Activated CD4-positive, alpha-beta T cell treated with anti-CD3 and anti-CD28 coated beads, Interleukin-2, amount 50 U/mL, for 16 hours (primary cell): Measurements from ENCODE around the gene KRT85.

ENCODE experiments used
- DNase-seq: peaks from one replicate; pipeline ENCODE4 v3.0.0-alpha.2; 2020

Gene KRT85

DNA sequence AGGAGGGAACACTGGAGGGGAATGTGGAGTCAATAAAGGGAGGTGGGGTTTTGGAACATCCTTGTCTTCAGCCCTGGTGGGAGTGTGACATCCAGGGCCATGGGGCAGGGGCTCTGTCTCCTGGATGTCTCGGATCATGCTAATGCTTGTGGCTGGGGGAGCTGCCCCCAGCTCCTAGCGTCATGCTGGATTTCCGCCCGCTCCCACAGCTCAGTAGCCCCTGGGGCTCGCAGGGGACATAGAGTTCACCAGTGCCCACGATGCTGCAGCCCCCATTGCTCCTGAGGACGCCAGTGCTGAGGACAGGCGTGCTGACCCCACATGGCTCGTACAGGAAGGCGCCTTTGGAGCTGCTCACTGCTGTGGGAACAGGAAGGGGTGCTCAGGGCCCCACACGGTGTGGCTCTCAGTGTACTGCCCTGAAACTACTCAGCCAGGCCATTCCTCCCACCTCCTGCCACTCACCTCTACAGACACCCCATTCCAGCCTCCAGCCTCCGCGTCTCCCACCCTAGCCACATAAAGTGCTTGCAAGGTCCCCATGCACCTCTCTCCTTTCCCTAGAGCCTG, 27.6 kb upstream of the KRT85 start:
- DNase-seq: no peak

DNA sequence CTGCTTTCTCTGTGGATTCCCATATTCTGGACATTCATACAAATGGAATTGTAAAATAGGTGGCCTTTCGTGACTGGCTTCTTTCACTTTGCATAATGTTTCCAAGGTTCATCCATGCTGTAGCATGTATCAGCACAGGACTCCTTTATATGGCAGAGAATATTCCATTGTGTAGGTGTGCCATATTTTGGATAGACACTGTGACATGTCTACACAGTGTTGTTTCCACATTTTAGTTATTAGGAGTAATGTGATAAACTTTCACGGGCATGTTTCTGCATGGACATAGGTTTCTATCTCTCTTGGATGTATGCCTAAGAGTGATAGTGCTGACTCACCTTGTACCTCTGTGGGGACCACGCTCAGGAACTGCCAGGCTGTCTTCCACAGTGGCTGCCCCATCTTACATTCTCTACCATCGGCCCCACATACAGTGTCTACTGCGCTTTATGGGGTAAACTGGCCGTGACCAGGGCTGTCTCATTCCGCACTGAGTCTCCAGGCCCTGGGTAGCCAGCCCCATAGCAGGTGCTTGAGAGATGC, 25.3 kb upstream of the KRT85 start:
- DNase-seq: no peak

DNA sequence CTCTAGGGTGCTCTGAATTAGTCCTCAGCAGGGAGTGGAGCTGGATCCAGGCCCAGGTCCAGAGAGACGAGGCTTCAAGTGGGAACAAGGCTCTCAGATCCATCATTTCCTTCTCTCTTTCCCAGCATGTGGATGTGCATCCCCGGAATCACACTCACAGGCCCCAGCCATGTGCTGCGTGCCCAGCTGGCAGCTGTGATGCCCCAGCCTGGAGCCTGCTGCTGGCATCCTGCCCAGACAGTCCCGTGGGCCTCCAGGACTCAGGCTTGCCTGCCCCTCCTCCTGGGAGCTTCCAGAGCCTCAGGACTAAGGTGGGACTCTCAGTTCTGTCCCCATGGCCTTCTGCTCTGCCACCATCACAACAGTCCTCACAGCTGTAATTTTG, 24.3 kb upstream of the KRT85 start:
- DNase-seq: no peak

DNA sequence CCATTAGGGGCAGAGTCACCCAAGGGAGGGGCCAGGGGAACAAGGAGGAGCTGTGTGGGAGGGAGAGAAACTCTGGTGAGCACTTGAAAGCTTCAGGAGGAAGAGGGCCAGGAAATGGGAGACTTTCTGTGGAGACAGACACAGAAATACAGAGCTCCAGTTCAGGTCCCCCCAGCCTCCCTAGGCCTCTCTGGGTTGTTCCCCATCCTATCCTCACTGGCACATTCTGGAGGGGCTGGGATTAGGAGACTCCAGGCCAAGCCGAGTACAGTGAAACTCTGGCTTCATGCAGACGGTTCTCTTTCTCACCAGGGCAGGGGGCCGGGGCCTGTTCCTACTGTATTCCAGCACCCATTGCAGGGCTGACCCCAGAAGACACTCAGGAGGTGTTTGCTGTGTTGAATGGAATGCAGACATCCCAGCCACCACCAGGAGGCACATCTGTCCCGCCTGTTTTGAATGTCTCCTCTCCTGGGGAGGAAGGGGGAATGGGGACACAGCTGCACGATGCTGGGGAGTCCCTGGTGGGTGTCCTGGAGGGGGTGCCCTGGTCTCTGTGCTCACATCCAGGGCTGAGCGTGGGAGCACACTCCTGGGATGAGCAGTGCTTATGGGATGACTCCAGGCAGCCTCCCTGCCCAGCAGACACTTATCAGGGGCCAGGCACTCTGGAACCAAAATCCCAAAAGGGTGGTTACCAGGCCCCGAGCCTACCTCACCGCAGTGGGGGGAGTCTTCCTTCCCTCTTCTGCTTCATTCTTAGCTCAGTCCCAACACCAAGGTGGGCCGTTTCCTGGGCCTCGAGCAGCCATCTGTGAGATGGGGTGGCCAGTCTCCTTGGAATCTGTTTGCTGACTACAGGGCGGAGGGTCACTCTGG, 23.7 kb upstream of the KRT85 start:
- DNase-seq: peak; percentile 2

DNA sequence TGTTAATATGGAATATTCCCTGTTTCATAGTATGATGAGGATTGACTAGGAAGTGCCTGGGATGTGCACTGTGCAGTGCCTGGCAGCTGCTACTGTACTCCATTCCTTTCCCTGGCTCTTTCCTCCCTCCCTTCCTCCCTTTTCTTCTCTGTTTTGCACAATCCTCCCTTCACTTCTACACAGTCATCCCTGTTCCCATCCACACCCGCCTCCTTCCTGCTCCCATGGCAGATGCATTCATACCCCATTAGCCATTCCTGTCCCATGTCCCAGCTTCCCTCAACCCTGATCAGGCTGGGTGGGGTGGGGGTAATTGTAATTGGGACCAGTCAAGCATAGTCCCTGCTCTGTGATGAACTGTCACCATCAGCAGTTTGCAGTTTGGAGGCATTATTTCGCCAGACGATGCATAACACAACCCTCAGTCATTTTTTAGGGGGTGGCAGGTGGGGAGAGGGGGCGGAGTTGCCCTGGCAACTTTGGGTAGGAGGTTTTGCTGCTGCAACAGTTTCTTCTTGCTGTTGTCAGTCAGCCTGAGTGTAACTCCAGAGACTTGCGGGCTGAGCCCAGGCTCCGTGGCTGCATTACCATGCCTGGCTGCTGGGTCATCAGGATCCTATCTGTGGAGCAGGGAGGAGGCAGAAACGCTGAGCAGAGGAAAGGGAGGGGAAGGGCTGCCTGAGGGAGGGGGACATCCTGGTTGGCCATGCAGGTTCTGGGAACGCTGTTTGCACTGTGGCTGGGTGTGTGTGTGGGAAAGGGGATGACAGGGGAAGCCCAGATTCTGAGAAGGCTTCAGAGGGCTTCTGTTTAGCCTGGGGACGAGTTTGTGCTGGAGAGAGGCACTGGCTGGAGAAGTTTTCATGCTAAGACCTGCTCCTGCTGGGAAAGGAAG, 22.3 kb upstream of the KRT85 start:
- no peak for DNase-seq

DNA sequence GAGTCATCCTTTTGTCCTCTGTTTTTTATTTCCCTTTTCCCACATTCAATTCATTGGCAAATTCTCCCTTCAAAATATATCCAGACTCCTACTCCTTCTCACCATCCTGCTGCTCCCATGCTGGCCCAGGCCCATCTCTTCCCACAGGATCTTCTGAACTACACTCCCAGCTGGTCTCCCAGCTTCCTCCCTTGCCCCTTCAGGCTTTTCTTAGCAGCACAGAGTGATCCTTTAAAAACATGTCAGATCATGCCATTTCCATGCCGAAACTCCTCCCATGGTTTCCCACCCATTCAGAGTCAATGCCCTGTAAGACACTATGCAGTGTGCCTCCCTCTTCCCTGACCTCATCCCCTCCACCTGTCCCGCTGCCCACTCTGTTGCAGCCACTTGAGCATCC, 20.6 kb upstream of the KRT85 start:
- DNase-seq: no peak

DNA sequence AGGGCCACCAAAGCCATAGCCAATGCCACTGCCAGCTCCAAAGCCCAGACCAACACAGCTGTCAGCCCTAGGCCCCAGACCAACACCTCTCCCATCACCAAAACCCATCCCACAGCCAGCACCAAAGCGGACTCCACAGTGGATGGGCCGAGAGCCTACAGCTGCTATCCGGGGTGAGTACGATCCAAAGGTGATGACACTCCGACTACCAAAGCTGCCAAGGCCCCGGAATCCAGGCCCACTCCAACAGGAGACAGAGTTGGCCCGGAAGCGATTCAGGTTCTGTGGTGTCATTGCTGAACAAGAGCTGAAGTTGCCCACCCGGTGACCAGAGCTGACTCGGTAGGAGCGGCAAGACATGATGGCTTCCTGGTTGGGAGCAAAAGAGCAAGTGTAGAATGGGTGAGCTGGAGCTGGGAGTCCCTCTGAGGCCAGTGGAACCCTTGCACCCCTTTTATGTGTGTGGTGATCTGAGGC, 18.0 kb upstream of the KRT85 start, which contains the start of gene KRT84:
TSS of gene KRT84 (minus strand) at position 427 of the 477 bp plus-strand sequence. CDS start at position 360, 67 bp downstream.
- no peak for DNase-seq

DNA sequence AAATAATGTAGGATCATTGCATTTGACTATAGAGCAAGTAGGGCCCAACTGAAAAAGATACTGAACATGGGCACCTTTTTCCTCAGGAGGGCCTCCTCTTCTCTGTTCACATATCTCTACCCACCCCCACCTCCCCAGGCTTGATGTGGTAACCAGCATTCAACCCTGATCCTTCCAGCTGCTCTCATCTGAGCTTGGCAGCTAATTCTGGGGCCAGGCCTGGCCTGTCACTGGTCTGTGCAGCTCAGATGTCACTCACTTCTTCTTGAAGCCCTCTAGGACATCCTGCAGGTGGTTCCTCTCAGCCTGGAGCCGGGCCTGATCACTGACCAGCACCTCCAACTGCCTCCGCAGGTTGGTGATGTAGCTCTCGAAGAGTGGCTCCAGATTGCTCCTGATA, 16.1 kb upstream of the KRT85 start:
- no peak for DNase-seq

DNA sequence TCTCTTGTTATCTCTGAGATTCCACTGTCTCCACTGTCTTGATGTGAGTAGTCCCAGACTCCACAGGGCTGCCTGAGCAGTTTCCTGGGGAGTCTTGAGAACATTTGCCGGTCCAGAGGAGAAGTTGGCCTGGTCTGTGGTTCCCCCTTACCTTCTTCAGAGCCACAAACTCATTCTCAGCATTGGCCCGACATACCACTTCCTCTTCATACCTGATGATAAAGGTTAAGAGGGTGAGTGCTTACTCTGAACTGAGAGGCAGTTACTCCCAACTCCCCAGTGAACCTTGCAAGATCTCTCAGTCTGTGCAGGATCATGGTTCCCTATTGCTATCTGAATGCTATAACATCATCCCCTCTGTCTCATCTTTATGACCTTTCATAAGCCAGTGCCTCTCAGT, 15.6 kb upstream of the KRT85 start:
- DNase-seq: no peak

DNA sequence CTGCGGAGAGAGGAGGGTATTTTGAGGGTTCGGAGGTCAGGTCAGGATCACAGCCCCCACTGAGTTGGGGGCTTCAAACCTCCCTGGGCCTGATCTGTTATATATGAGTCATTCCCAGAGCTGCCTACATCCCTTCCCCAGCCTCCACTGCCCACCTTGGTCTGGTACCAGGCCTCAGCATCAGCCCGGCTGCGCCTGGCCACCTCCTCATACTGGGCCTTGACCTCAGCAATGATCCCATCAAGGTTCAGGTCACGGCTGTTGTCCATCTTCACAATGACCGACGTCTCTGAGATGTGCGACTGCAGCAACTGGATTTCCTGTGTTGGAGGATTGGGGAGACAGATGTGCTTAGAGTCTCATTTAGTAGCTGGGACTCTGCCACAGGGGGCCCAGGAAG, 13.9 kb upstream of the KRT85 start:
- no peak for DNase-seq

DNA sequence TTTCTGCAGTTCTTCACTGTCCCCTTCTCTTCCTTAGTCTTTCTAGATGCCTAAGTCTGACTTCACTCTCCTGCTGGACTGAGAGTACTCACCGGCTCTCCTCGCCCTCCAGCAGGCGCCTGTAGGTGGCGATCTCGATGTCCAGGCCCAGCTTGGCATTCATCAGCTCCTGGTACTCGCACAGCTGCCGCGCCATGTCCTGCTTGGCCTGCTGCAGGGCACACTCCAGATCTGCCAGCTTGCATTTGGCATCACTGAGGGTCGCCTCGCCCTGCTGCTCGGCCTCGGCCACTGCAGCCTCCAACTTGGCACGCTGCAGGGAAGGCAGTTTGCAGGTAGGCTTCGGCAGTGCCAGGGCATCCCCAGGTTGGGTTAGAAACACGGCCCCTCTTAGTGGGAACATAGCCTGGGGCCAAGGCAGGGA, 13.0 kb upstream of the KRT85 start:
- peak; percentile 20 for DNase-seq

DNA sequence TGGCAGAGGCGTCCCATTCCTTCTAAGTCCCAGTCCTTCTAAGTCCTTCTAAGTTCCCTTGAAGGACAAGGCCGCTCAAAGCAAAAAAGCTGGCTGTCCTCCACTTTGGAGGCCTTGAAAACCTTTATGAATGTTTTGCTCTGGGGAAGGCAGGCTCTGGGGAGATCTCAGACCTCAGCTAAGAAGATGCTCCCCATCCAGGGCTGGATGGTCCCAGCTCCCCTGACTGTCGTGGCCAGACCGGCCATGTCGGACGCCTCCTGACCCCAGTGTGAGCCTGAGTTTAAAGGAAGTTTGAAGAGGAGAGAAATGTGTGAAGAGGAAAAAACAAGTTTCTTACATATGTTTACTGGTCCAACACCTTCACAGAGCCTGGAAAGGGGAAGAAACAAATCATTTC, 12.3 kb upstream of the KRT85 start:
- DNase-seq: no peak

DNA sequence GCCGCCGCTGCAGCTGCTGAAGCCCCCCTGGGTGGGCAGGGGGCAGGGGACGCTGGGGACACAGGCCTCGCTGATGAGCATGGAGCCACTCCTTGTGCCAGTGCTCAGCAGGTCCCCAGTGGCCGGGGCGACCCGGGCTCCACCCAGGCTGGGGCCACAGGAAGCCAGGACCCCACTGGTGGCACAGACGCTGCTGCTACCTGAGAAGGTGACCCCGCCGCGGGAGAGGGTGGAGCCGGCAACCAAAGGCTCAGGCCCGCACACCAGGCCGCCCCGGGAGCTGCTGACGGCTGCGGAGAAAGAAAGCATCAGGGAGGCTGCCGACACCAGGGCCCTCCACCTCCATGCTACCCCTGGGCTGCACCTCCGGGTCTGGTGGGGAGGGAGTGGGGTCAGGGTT, 10.8 kb upstream of the KRT85 start:
- no peak for DNase-seq

DNA sequence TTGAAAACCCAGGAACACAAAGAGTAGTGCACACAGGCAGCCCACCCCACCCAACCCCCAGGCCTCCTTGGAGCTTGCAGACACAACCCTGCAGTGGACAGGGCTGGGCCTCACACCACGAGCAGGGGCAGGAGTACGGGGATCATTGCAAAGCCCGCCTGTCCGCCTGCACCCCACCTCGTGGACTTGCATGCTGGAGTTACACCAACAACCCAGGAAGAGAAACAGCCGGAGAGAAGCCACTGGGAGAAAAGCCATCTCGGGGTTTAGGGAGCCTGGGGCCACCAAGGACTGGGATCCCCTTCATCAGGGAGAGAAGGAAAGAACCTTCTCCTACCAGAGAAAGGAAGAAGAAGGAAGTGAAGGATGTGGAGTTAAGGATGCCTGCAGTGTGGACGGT, 10.0 kb upstream of the KRT85 start:
- DNase-seq: no peak

DNA sequence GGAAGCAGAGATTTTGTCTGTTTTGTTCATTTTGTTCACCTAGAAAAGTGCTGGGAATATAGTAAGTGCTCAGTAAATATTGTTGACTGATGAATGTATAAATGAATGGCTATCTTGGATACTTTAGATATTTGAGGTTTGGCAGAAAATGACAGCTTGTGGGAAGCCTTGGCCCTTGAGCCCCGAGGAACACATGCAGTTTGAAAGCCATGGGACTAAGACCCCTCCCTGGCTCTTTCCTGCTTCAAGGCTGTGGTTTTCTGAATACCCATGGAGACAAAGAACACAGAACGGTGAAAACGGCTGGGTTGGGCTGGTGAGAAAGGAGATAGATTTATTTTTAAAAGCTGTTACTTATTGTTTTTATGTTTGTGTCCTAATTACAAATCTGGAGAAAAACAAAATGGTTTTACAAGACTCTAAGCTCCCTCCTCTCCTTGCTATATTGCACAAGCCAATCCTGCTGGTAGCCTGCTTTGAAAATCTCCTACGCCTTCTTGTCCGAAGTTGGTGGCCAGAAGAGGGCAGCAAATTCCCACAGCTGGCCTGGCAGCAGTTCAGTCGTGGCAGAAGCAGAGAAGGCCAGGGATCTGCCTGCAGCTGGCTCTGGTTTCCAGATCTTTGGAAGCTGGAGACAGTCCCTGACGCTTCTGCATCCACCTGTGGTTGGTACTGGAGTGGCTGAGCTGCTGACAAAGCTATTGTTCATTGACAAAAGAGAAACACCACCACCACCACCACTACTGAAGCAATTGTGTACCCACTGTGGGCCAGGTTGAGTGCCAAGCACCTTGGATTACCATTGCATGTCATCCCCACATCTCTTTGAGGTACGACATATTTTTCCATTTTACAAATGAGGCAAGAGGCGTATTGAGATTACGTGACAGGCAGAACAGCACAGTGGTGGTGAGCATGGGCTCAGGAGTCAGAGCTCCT, 5.2 kb upstream of the KRT85 start:
- peak; percentile 56 for DNase-seq

DNA sequence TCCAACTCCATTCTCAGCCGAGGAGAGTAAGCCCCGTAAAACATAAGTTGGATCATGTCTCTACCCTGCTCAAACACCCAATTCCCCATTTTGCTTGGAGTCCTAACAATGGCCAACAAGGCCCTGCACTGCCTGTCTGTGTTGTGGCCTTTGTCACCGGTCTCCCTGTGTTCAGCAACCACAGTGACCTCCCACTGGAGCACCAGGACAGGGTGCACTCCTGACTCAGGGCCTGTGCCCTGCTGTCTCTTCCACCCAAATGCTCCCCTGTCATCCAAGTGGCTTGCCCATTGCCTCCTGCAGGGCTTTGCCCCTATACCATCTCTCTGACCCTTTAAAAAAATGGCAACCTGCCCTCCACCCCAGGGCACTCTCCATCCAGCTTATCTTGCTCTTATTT, 4.4 kb upstream of the KRT85 start:
- no peak for DNase-seq

DNA sequence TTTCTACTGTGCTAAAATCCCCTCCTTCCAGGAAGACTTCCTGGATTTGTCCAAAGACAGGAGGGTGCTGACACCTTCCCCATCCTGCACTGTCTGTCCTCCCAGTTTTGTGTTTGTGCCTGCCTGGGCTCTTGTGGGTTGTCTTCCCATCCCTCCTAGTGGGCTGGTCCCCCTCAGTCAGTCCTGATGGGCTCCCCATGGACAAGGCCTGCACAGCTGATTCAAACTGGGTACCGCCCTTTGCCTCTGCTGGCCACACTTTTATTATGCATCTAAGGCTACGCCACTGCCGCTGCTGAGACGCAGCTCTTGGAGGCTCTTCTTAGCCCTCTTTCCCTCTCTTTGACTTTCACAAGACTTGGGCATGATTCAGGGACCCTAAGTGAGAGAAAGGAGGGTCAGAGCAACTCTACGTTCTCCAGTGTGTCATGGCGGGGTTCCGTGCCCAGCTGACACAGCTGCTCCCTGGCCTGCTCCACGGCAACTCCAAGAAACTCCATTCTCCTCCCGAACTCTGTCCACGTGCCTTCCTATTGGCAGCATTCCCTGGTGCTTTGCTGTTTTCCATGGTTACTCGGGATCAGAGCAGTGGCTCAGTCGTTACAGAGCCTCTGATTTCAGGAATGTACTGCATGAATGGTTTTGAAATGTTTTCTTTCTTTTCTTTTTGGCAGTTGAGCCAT, 3.8 kb upstream of the KRT85 start:
- no peak for DNase-seq

DNA sequence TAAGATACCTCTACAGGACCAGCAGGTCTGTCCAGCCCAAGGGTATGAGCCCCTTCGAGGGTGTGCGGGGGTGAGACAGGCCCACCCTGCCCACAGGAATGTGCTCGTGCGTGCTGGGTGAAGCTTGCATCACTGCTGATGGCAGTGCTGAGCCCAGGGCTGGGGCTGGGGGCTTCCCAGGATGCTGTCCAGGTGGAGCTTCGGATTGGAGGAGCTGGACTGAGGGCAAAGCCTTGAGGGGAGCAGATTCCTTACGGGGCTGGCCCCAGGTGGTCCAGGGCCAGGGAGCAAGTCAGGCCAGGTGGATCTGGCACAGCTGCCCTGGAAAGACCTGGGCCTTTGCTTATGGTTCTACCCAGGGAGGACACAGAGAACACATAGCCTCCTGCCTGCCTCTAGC, 2.5 kb upstream of the KRT85 start:
- no peak for DNase-seq

DNA sequence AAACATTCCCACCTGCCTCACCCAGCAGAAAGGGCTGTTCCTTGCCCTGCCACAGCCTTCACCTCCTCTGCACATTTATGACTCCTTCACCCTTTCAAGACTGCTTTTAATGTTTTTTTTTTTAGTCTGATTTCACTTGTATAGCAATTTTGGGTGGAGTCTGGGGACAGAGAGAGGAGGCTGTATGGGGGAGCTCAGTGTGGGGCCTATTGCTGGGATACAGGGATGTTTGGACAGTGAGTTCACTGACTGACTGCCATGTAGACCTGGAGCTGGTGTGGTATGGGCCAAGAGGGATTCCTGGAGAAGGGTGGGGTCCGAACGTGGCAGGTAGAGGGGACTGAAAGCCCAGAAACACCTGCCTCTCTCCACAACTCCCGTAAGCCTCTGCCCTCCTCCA, 1.9 kb upstream of the KRT85 start:
- no peak for DNase-seq

DNA sequence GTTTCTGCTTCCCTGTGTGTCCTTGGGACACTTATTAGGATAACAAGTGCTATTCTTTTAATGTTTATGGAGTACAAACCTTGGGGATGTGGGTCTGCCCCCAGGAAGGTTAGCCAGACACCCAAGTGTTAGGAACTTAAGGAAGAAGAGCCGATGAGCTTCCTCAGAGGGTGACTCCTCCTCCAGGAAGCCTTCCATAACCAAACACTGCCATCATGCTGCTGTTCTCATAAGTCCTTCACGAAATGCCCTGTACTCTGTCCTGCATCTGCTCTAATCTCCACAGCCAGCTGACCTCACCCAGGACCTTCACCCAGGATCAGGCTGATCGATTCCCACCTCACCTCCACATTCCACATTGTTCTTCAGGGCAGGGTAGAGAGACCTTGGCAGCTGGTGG, 1.2 kb upstream of the KRT85 start:
- no peak for DNase-seq

DNA sequence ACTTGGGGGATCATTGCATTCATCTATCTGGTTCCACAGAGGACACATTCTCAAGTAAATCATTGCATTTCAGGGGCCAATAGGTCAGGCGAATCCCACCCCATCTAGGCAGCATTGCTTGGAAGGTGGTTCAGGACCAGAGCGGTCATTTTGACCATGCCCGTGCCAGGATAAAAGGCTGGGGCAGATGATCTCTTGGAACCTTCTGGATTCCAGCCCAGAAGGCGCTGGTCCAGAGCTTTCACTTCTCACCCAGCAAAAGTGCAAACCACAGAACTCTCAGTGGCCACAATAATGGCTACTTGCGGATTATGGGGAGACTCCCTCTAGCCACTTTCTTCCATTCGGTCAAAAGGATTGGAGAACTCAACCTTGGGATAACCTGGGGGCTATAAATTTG, 595 bp upstream of the KRT85 start:
- DNase-seq: no peak
